ENCODE measurements around the gene MUC4. TPM values are rescaled to one million over a fixed set of nuclear protein-coding genes. Genes with fewer than 3 reads are reported as not detected.

The MUC4 gene
- total and polyA plus RNA-seq, 4 donors, result not detected

DNA sequence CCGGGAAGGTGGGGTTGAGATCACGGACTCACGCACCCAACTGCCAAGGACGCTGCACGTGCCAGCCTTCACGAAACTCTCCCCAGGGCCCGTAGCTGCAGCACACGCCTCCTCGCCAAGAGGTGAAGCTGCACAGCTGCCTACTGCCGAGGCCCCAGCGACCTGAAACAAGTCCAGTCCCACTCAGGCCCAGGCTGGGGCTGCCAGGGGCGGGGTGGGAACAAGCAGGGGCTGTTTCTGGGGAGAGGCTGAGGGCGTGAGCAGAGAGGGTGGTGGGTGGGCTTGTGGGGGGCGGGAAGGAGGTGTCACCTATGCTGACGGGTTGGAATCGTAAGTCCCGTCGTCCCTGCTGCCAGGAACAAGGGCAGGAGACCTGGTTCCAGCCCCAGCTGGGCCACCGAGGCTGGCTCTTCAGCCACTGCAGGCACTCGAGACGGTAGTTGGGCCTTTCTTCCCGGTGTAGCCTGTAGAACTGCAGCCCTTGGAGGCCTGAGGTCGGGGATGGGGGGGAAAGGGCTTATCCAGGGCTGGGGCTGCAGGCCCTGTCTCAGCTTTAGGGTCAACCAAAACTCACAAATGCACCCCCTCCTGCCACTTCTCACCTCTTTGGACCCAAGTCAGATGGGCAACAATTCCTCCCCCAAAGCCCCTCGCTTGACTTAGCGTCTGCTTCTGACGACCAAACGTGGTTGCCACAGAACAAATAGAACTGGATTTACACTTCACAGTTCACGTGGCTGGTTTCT lies 46.6 kb downstream of the MUC4 start:
- WGBS, result 84% methylated on average over 28 of the region's 28 CpGs
- DNase-seq (ENCODE audit: low spot score), result no peak
- H3K4me3 ChIP-seq (ENCODE audit: low read depth in 1 of 3, low read length in 3 of 3), result no peak overlapping the region
- H3K4me1 ChIP-seq (ENCODE audit: control insufficient read depth in 4 of 4, insufficient read depth in 4 of 4, low read length in 3 of 4), result no peaks in the 10 kb centered on the region
- no peak overlapping the region for H3K27ac ChIP-seq (ENCODE audit: low read depth in 1 of 2, low read length in 2 of 2)
- TF ChIP-seq ZBTB33 (IDR thresholded peaks at IDR 0.05) (no peak), REST (IDR thresholded peaks at IDR 0.05) (no peak), ATF3 (IDR thresholded peaks at IDR 0.05) (no peak), FOXA1 (IDR thresholded peaks at IDR 0.05) (no peak), SP1 (IDR thresholded peaks at IDR 0.05) (no peak), NR2F2 (IDR thresholded peaks at IDR 0.05) (no peak), TAF1 (conservative IDR thresholded peaks at IDR 0.05) (no peak), GABPA (IDR thresholded peaks at IDR 0.05 in 1 of 2, conservative IDR thresholded peaks at IDR 0.05 in 1 of 2) (no peak), JUND (IDR thresholded peaks at IDR 0.05) (no peak), RAD21 (IDR thresholded peaks at IDR 0.05) (no peak), RXRA (IDR thresholded peaks at IDR 0.05) (no peak), HNF4G (IDR thresholded peaks at IDR 0.05) (no peak), HNF4A (conservative IDR thresholded peaks at IDR 0.05) (no peak), EGR1 (IDR thresholded peaks at IDR 0.05; ENCODE audit: low read depth in 2 of 2) (no peak)
- TF ChIP-seq, protein P1, sequence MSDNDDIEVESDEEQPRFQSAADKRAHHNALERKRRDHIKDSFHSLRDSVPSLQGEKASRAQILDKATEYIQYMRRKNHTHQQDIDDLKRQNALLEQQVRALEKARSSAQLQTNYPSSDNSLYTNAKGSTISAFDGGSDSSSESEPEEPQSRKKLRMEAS (IDR thresholded peaks at IDR 0.05), result no peak
- TF ChIP-seq, protein P2, sequence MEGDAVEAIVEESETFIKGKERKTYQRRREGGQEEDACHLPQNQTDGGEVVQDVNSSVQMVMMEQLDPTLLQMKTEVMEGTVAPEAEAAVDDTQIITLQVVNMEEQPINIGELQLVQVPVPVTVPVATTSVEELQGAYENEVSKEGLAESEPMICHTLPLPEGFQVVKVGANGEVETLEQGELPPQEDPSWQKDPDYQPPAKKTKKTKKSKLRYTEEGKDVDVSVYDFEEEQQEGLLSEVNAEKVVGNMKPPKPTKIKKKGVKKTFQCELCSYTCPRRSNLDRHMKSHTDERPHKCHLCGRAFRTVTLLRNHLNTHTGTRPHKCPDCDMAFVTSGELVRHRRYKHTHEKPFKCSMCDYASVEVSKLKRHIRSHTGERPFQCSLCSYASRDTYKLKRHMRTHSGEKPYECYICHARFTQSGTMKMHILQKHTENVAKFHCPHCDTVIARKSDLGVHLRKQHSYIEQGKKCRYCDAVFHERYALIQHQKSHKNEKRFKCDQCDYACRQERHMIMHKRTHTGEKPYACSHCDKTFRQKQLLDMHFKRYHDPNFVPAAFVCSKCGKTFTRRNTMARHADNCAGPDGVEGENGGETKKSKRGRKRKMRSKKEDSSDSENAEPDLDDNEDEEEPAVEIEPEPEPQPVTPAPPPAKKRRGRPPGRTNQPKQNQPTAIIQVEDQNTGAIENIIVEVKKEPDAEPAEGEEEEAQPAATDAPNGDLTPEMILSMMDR (IDR thresholded peaks at IDR 0.05; ENCODE audit: low read depth, low read length, missing input control), result no peak
- no peak overlapping the region for H3K9ac ChIP-seq (ENCODE audit: low read depth in 1 of 2, low read length in 2 of 2)
- no peaks in the 10 kb centered on the region for H3K36me3 ChIP-seq (ENCODE audit: control insufficient read depth in 4 of 4, insufficient read depth in 3 of 4, low read depth in 1 of 4, low read length in 3 of 4)
- peaks cover 0 to 2% (median 0%) of the 10 kb centered on the region in 4 donors for H3K27me3 ChIP-seq (ENCODE audit: control insufficient read depth in 4 of 4, insufficient read depth in 4 of 4, low read length in 3 of 4)
- no peaks in the 10 kb centered on the region for H3K9me3 ChIP-seq (ENCODE audit: control insufficient read depth in 4 of 4, low read length in 3 of 4)

Measured in liver (tissue), 9 donors.